MCF 10A (cell line): ENCODE measurements around the gene UBE2V1. TPM values are rescaled to one million over a fixed set of nuclear protein-coding genes. Genes with fewer than 3 reads are reported as not detected.
A peak's percentile ranks its signal among the peaks of the same experiment; 100 is the strongest.

Source experiments
- BruUV-seq: library from RNA; stranded (reverse); fragments of 400-500 nt; replicated peaks from 2 replicates; lab custom pipeline; 2021; lab: Mats Ljungman, UMichigan
- CTCF ChIA-PET: fragments of 300-600 bp; sonication (Branson Sonifier 250); formaldehyde crosslinking; extraction: SDS; loops from one replicate; lab custom pipeline; 2021; ENCODE audit warnings: antibody characterized with exemption, inconsistent platforms; lab: Yijun Ruan, JAX
- POLR2A ChIA-PET: fragments of 300-600, 350-650 bp; sonication (Branson Sonifier 250); formaldehyde crosslinking; extraction: SDS; loops from one replicate; lab custom pipeline; 2020; ENCODE audit warnings: antibody characterized with exemption, inconsistent platforms; lab: Yijun Ruan, JAX
- DNase-seq: peaks from one replicate; pipeline ENCODE4 v3.0.0-alpha.2; 2018; ENCODE audit not compliant: unreplicated experiment
- H3K27ac Mint-ChIP-seq: one replicate; pipeline ENCODE4 v1.8.0; 2022; ENCODE audit warnings: mild to moderate bottlenecking, low read depth, mixed read lengths; ENCODE audit not compliant: unreplicated experiment
- H3K27me3 Mint-ChIP-seq: one replicate; pipeline ENCODE4 v1.8.0; 2022; ENCODE audit warnings: mixed read lengths; ENCODE audit not compliant: insufficient read depth, unreplicated experiment
- H3K36me3 Mint-ChIP-seq: one replicate; pipeline ENCODE4 v1.8.0; 2022; ENCODE audit warnings: mild to moderate bottlenecking, moderate library complexity, mixed read lengths; ENCODE audit not compliant: insufficient read depth, unreplicated experiment
- H3K4me1 Mint-ChIP-seq: one replicate; pipeline ENCODE4 v1.8.0; 2022; ENCODE audit warnings: mixed read lengths; ENCODE audit not compliant: insufficient read depth, unreplicated experiment
- H3K4me3 Mint-ChIP-seq: one replicate; pipeline ENCODE4 v1.8.0; 2022; ENCODE audit warnings: mild to moderate bottlenecking, moderate library complexity, mixed read lengths; ENCODE audit not compliant: unreplicated experiment
- H3K9me3 Mint-ChIP-seq: one replicate; pipeline ENCODE4 v1.8.0; 2022; ENCODE audit warnings: mixed read lengths; ENCODE audit not compliant: unreplicated experiment
- CTCF ChIP-seq: fragments of 200-600 bp; IDR thresholded peaks from one replicate; pipeline ENCODE4 v1.8.0; 2022; ENCODE audit warnings: antibody characterized with exemption, mild to moderate bottlenecking; ENCODE audit not compliant: unreplicated experiment
- intact Hi-C: fragments of 100-400 bp; cut with micrococcal nuclease; formaldehyde crosslinking; loops from 2 replicates; pipeline ENCODE4 v1.14.1; 2022
- total RNA-seq: library from RNA; stranded (reverse); gene quantifications from 2 replicates; pipeline ENCODE4 v1.2.3, GENCODE V29; 2022

UBE2V1 gene
- total RNA-seq, 1 experiment from 2014 or later, result 99.5 TPM

DNA sequence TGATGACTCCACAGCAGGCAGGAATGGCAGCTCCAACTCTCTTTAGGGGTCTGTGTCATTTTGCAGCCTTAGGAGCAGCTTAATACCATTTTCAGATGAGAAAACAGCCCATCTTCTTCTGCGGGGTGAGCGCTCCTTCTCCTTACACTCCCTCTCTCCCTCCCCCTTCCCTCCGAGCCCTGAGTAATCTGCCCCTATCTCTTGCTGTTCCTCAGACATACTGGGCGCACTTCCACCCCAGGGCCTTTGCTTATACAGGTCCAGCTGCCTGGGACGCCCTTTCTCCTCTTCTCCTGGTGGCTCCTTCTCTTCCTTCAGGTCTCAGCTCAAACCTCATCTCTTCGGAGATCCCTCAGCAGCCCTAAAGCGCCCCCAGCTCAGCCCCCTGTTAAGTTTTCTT is 75.4 kb downstream of the UBE2V1 start:
- no peak for DNase-seq
- Mint-ChIP-seq H3K36me3 (no peaks in the 10 kb centered on the region), H3K27ac (no peak overlapping the region), H3K4me3 (no peak overlapping the region), H3K27me3 (no peaks in the 10 kb centered on the region), H3K9me3 (no peaks in the 10 kb centered on the region), H3K4me1 (peaks cover 9% of the 10 kb centered on the region)
- intact Hi-C loops, result no loop called here
- CTCF ChIA-PET, result interaction anchor here (0.6 to 5.8 kb wide), 6 partner anchors 9 to 73 kb away, joined by 3 to 43 read pairs (median 5); no protein-coding TSS in a partner anchor
- no TSS peak for BruUV-seq
- POLR2A ChIA-PET, result interaction anchor here (1.2 kb wide), 1 partner anchor 34 kb away, joined by 5 read pairs; no protein-coding TSS in a partner anchor
- TF ChIP-seq CTCF, result no peak

GRCh38 chr20:50037123-50037522 is 75.8 kb downstream of the UBE2V1 start:
- ChIA-PET POLR2A (interaction anchor here (0.9 to 1.2 kb wide), 3 partner anchors 11 to 34 kb away, joined by 3 to 5 read pairs (median 3); no protein-coding TSS in a partner anchor), CTCF (interaction anchor here (0.6 to 5.8 kb wide), 7 partner anchors 9 to 132 kb away, joined by 3 to 43 read pairs (median 4); no protein-coding TSS in a partner anchor)
- intact Hi-C loops, result no loop called here
- DNase-seq, result peak; percentile 48
- no peak for TF ChIP-seq CTCF
- H3K9me3 Mint-ChIP-seq, result no peaks in the 10 kb centered on the region
- H3K27me3 Mint-ChIP-seq, result no peaks in the 10 kb centered on the region
- no peak overlapping the region for H3K4me3 Mint-ChIP-seq
- no peaks in the 10 kb centered on the region for H3K36me3 Mint-ChIP-seq
- peaks cover 9% of the 10 kb centered on the region for H3K4me1 Mint-ChIP-seq
- no TSS peak for BruUV-seq
- H3K27ac Mint-ChIP-seq, result no peak overlapping the region

GRCh38 chr20:50036703-50037102 is 76.2 kb downstream of the UBE2V1 start:
- H3K27ac Mint-ChIP-seq, result no peak overlapping the region
- H3K4me3 Mint-ChIP-seq, result no peak overlapping the region
- no peaks in the 10 kb centered on the region for H3K36me3 Mint-ChIP-seq
- BruUV-seq, result no TSS peak
- peaks cover 11% of the 10 kb centered on the region for H3K4me1 Mint-ChIP-seq
- H3K9me3 Mint-ChIP-seq, result no peaks in the 10 kb centered on the region
- CTCF ChIA-PET, result interaction anchor here (0.6 to 5.8 kb wide), 6 partner anchors 10 to 132 kb away, joined by 3 to 43 read pairs (median 5); no protein-coding TSS in a partner anchor
- no peak for TF ChIP-seq CTCF
- intact Hi-C loops, result no loop called here
- no peak for DNase-seq
- POLR2A ChIA-PET, result interaction anchor here (0.7 to 1.2 kb wide), 4 partner anchors 11 to 33 kb away, joined by 3 to 5 read pairs (median 3); no protein-coding TSS in a partner anchor
- no peaks in the 10 kb centered on the region for H3K27me3 Mint-ChIP-seq

DNA sequence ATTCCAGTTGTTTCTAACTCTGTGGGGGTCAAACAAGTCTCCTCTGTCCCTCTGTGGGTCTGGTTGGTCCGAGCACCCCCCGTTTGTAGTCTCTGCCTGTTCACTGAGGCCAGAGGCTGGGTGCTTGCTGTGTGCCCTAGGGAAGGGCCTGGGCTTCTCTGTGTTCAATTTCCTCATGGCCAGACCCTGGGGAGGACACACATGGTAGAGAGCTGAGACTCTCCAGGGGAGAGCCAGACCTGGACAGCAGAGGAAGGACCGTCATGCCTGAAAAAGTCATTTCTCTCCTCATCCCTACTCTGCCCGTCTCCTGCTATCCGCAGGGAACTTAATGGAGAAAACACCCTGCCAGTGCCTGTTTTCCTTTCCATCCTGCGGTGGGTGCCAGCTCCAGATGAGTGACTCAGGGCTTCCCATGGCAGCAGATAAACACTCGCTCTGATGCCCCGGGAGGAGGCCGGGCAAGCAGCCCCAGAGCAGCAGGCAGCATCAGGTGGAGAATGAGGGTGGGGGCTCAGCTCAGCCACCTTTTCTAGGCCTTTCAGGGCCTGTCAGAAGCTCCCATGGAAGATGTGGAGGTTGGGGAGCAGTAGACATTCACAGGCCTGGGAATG is 78.3 kb downstream of the UBE2V1 start:
- POLR2A ChIA-PET, result interaction anchor here (1.3 to 2.3 kb wide), 3 partner anchors 14 to 96 kb away, joined by 4 to 11 read pairs (median 5); no protein-coding TSS in a partner anchor
- Mint-ChIP-seq H3K27ac (peak overlapping the region; percentile 81), H3K4me3 (no peak overlapping the region), H3K36me3 (no peaks in the 10 kb centered on the region), H3K4me1 (peaks cover 31% of the 10 kb centered on the region), H3K27me3 (no peaks in the 10 kb centered on the region), H3K9me3 (no peaks in the 10 kb centered on the region)
- peak; percentile 88 for DNase-seq
- no TSS peak for BruUV-seq
- CTCF ChIA-PET, result interaction anchor here (4.8 to 5.8 kb wide), 2 partner anchors 36 to 55 kb away, joined by 31 to 43 read pairs; no protein-coding TSS in a partner anchor
- intact Hi-C loops, result loop anchor here (2.0 kb wide), 1 partner anchor 52 kb away; the partner anchor contains the start of gene SNAI1
- no peak for TF ChIP-seq CTCF
